GM12892 (cell line): ENCODE results near the gene KLF7.

Experiments
- DNase-seq: peaks from one replicate; pipeline ENCODE4 v3.0.0; 2011; ENCODE audit not compliant: insufficient read length
- FAIRE-seq: peaks from 2 replicates; lab custom pipeline; 2011; peaks lifted over from hg19 to GRCh38; lab: Jason Lieb, UNC
- POLR2A ChIP-seq: IDR thresholded peaks from 2 replicates; pipeline ENCODE4 v1.6.1; 2011; ENCODE audit warnings: low read depth, low read length, control low read depth
- POLR2AphosphoS5 ChIP-seq: IDR thresholded peaks from 2 replicates; pipeline ENCODE4 v1.6.1; 2011; ENCODE audit warnings: low read depth, low read length, control low read depth
- TAF1 ChIP-seq: IDR thresholded peaks from 2 replicates; pipeline ENCODE4 v1.6.1; 2011; ENCODE audit warnings: low read depth, mild to moderate bottlenecking, control low read depth, low read length, borderline replicate concordance

KLF7 gene

GRCh38 chr2:207155516-207156444 is 10.0 kb downstream of the KLF7 start:
- DNase-seq (no peak), FAIRE-seq (peak; percentile 36)
- TF ChIP-seq TAF1 = no peak
- TF ChIP-seq POLR2A = no peak
- no peak for TF ChIP-seq POLR2AphosphoS5

- DNase-seq (no peak), FAIRE-seq (no peak)
- TF ChIP-seq POLR2A (no peak), POLR2AphosphoS5 (no peak), TAF1 (no peak)
Measured at GRCh38 chr2:207154556-207155510, 10.9 kb downstream of the KLF7 start.

GRCh38 chr2:207153266-207153975 is 12.3 kb downstream of the KLF7 start:
- TF ChIP-seq POLR2AphosphoS5 = no peak
- no peak for TF ChIP-seq TAF1
- no peak for DNase-seq
- FAIRE-seq = no peak

- TF ChIP-seq POLR2AphosphoS5 (no peak), POLR2A (no peak), TAF1 (no peak)
- FAIRE-seq = no peak
- no peak for DNase-seq
Measured at GRCh38 chr2:207151048-207151447, 14.7 kb downstream of the KLF7 start.

- no peak for DNase-seq
- peak; percentile 70 for FAIRE-seq
- no peak for TF ChIP-seq POLR2AphosphoS5
- TF ChIP-seq POLR2A = no peak
- no peak for TF ChIP-seq TAF1
Measured at GRCh38 chr2:207150284-207150683, 15.5 kb downstream of the KLF7 start.

- TF ChIP-seq POLR2AphosphoS5 (no peak), POLR2A (no peak), TAF1 (no peak)
- no peak for DNase-seq
- peak; percentile 58 for FAIRE-seq
Measured at GRCh38 chr2:207149249-207150213, 16.2 kb downstream of the KLF7 start.

- DNase-seq (no peak), FAIRE-seq (no peak)
- no peak for TF ChIP-seq TAF1
- no peak for TF ChIP-seq POLR2AphosphoS5
- no peak for TF ChIP-seq POLR2A
Measured at GRCh38 chr2:207148020-207148419, 17.7 kb downstream of the KLF7 start.

- FAIRE-seq (no peak), DNase-seq (no peak)
- TF ChIP-seq POLR2A (no peak), TAF1 (no peak), POLR2AphosphoS5 (no peak)
Measured at GRCh38 chr2:207144173-207144785, 21.5 kb downstream of the KLF7 start.

GRCh38 chr2:207143215-207144172 is 22.3 kb downstream of the KLF7 start:
- TF ChIP-seq TAF1 = no peak
- peak; percentile 49; the same call in 1 of the 2 replicates for TF ChIP-seq POLR2AphosphoS5
- 0 out of 2 replicates have a peak, but pooled peaks have one; percentile 23 for TF ChIP-seq POLR2A
- no peak for DNase-seq
- peak; percentile 91 for FAIRE-seq

GRCh38 chr2:207142461-207142860 is 23.3 kb downstream of the KLF7 start:
- no peak for TF ChIP-seq POLR2AphosphoS5
- TF ChIP-seq TAF1 = no peak
- TF ChIP-seq POLR2A = no peak

More at GRCh38 chr2:207142461-207142860, 23.3 kb downstream of the KLF7 start:
- FAIRE-seq (peak; percentile 70), DNase-seq (no peak)
